Spleen (tissue), 11 donors: ENCODE measurements around the gene POMT2. TPM values are rescaled to one million over a fixed set of nuclear protein-coding genes. Genes with fewer than 3 reads are reported as not detected.

Source experiments
- DNase-seq: peaks from one replicate; pipeline ENCODE4 v3.0.0-alpha.2; 2020
- H3K27ac ChIP-seq, 8 donors: fragments of 200-600 bp; sonication (generic) in 7 of 8; 1 replicate in 4 of 8; 2 replicates in 4 of 8; pipeline versions ENCODE4 v1.5.0 to v1.8.0; 2016 to 2021; ENCODE audit warnings: inconsistent platforms in 4 of 8, mild to moderate bottlenecking in 4 of 8, moderate library complexity in 1 of 8
- H3K27me3 ChIP-seq, 7 donors: fragments of 200-600 bp; sonication (generic) in 6 of 7; replicated peaks in 1 of 7; 1 replicate in 4 of 7; 2 replicates in 3 of 7; pipeline versions ENCODE4 v1.5.0 to v1.8.0; 2016 to 2021; ENCODE audit warnings: inconsistent platforms in 3 of 7, mild to moderate bottlenecking in 1 of 7
- H3K36me3 ChIP-seq, 6 donors: fragments of 200-600 bp; sonication (generic) in 5 of 6; 1 replicate in 4 of 6; 2 replicates in 2 of 6; pipeline versions ENCODE4 v1.5.0 to v1.8.0; 2016 to 2021; ENCODE audit warnings: inconsistent platforms in 2 of 6
- H3K4me1 ChIP-seq, 6 donors: fragments of 200-600 bp; sonication (generic) in 5 of 6; 1 replicate in 3 of 6; 2 replicates in 3 of 6; pipeline versions ENCODE4 v1.5.0 to v1.8.0; 2016 to 2021; ENCODE audit warnings: inconsistent platforms in 3 of 6
- H3K4me3 ChIP-seq, 8 donors: fragments of 200-600 bp; sonication (generic) in 7 of 8; 1 replicate in 4 of 8; 2 replicates in 4 of 8; pipeline versions ENCODE4 v1.5.0 to v1.8.0; 2016 to 2021; ENCODE audit warnings: inconsistent platforms in 4 of 8, mild to moderate bottlenecking in 4 of 8, moderate library complexity in 2 of 8
- H3K9me3 ChIP-seq, 8 donors: fragments of 200-600 bp; sonication (generic) in 7 of 8; 1 replicate in 4 of 8; 2 replicates in 4 of 8; pipeline versions ENCODE4 v1.5.0 to v1.8.0; 2016 to 2021; ENCODE audit warnings: inconsistent platforms in 4 of 8
- CTCF ChIP-seq, 11 experiments: fragments of 200-600 bp in 7 of 11; fragments of 450-650 bp in 4 of 11; sonication (generic) in 4 of 11; IDR thresholded peaks in 8 of 11; conservative IDR thresholded peaks in 3 of 11; 1 replicate in 7 of 11; 2 replicates in 4 of 11; pipeline versions ENCODE4 v1.4.0 to v1.8.0; 2016 to 2021; ENCODE audit warnings: antibody characterized with exemption in 11 of 11, inconsistent platforms in 4 of 11, mild to moderate bottlenecking in 1 of 11
- POLR2A ChIP-seq, 3 donors: fragments of 450-650 bp; IDR thresholded peaks; one replicate each; pipeline ENCODE4 v1.5.1; 2017; ENCODE audit warnings: antibody characterized with exemption in 3 of 3, mild to moderate bottlenecking in 1 of 3
- POLR2AphosphoS5 ChIP-seq, 3 donors: sonication (generic); formaldehyde crosslinking; IDR thresholded peaks; one replicate each; pipeline ENCODE4 v1.5.1; 2017; ENCODE audit warnings: antibody characterized with exemption in 3 of 3
- WGBS, 5 donors: extraction: QIAGEN DNeasy Blood & Tissue Kit in 3 of 5; methylation state at CpG; one replicate each; pipeline versions ENCODE4 v1.1.5 to v1.1.7; 2013 to 2018; 5-methylcytosine and 5-hydroxymethylcytosine counted together
- intact Hi-C: fragments of 100-400 bp; cut with DNase I; formaldehyde crosslinking; loops from one replicate; pipeline ENCODE4 v1.15.0; 2023; ENCODE audit warnings: low total_unique reads
- polyA plus RNA-seq, 3 donors: library from polyadenylated mRNA; stranded (reverse); fragments of 200-250 nt; gene quantifications; one replicate each; pipeline ENCODE4 v1.2.1, GENCODE V29; 2013
- total RNA-seq, 7 donors: library from RNA; depleted of rRNA in 3 of 7; stranded (reverse); fragments of >200 nt in 3 of 7; fragmentation: NEBNext Ultra II Directional in 4 of 7; extraction: Animal tissue kit (Norgen Biotek cat#: 25700) in 4 of 7; gene quantifications; one replicate each; pipeline versions ENCODE4 v1.1.0 to v1.2.1, GENCODE V29; 2016 to 2021
- donor health status: healthy with polysubstance abuse.
- donor health status: DM: no; HTN: no; CAD: no; lungs with moderate emphysema.
- donor health status: DM: no; HTN: no; CAD: no.
- donor health status: Bipolar disorder and iron deficiency.
- donor health status: healthy.
- donor health status: DM: no; HTN: no; CAD: no.
- donor health status: DM: yes; HTN: yes; CAD: no.

POMT2 gene
- total and polyA plus RNA-seq, 10 donors: 5.4 to 23.6 (median 16.6) TPM

- peaks cover 0 to 17% (median 10%) of the 10 kb centered on the region in 6 donors for H3K4me1 ChIP-seq
- TF ChIP-seq POLR2A (IDR thresholded peaks at IDR 0.05) (no peak), POLR2AphosphoS5 (IDR thresholded peaks at IDR 0.05) (no peak), CTCF (IDR thresholded peaks at IDR 0.05 in 8 of 11, conservative IDR thresholded peaks at IDR 0.05 in 3 of 11) (no peak)
- H3K27ac ChIP-seq: no peak overlapping the region
- 1 to 6% (median 4%) methylated on average over 30 to 84 of the region's 84 CpGs for WGBS, 5 donors
- peak; percentile 58 for DNase-seq
- H3K27me3 ChIP-seq: peaks cover 0 to 53% (median 21%) of the 10 kb centered on the region in 7 donors
- intact Hi-C loops: no loop called here
- H3K36me3 ChIP-seq: peaks cover 0 to 7% (median 0%) of the 10 kb centered on the region in 6 donors
- peak overlapping the region in 2 of 8 donors; percentile 3 to 28 for H3K4me3 ChIP-seq
- H3K9me3 ChIP-seq: peaks cover 0 to 10% (median 4%) of the 10 kb centered on the region in 8 donors
These were observed 50.1 kb downstream of the POMT2 start for GRCh38 chr14:77270361-77271112.

- intact Hi-C loops: no loop called here
- WGBS, 5 donors: 32 to 40% (median 38%) methylated on average over 3 to 8 of the region's 8 CpGs
These were observed 51.6 kb downstream of the POMT2 start for GRCh38 chr14:77268989-77269600.

GRCh38 chr14:77267937-77268699 is 52.6 kb downstream of the POMT2 start:
- no peaks in the 10 kb centered on the region for H3K36me3 ChIP-seq

More at GRCh38 chr14:77268989-77269600, 51.6 kb downstream of the POMT2 start:
- Histone ChIP-seq H3K9me3 (peaks cover 0 to 10% (median 4%) of the 10 kb centered on the region in 8 donors), H3K27ac (no peak overlapping the region), H3K27me3 (peaks cover 0 to 53% (median 21%) of the 10 kb centered on the region in 7 donors), H3K4me1 (peaks cover 0 to 17% (median 10%) of the 10 kb centered on the region in 6 donors), H3K4me3 (no peak overlapping the region), H3K36me3 (no peaks in the 10 kb centered on the region)
- TF ChIP-seq POLR2AphosphoS5 (IDR thresholded peaks at IDR 0.05): no peak
- no peak for TF ChIP-seq POLR2A (IDR thresholded peaks at IDR 0.05)
- no peak for TF ChIP-seq CTCF (IDR thresholded peaks at IDR 0.05 in 8 of 11, conservative IDR thresholded peaks at IDR 0.05 in 3 of 11)
- peak; percentile 49 for DNase-seq

More at GRCh38 chr14:77267937-77268699, 52.6 kb downstream of the POMT2 start:
- peaks cover 0 to 50% (median 21%) of the 10 kb centered on the region in 7 donors for H3K27me3 ChIP-seq
- DNase-seq: peak; percentile 14
- no peak for TF ChIP-seq POLR2AphosphoS5 (IDR thresholded peaks at IDR 0.05)
- no peak for TF ChIP-seq POLR2A (IDR thresholded peaks at IDR 0.05)
- TF ChIP-seq CTCF (IDR thresholded peaks at IDR 0.05 in 8 of 11, conservative IDR thresholded peaks at IDR 0.05 in 3 of 11): no peak
- intact Hi-C loops: no loop called here
- WGBS, 5 donors: 81 to 93% (median 86%) methylated on average over 4 to 5 of the region's 5 CpGs
- peaks cover 0 to 10% (median 4%) of the 10 kb centered on the region in 8 donors for H3K9me3 ChIP-seq
- H3K4me1 ChIP-seq: peaks cover 0 to 17% (median 10%) of the 10 kb centered on the region in 6 donors
- H3K27ac ChIP-seq: no peak overlapping the region
- no peak overlapping the region for H3K4me3 ChIP-seq
